DMS 273 (cell line): ENCODE measurements around the gene CDH26.

Experiments used
- DNase-seq: peaks from one replicate; lab custom pipeline; 2025; ENCODE audit not compliant: unreplicated experiment; lab: John Stamatoyannopoulos, UW

The CDH26 gene

GRCh38 chr20:59977086-59977485 lies 18.9 kb downstream of the CDH26 start:
- no peak for DNase-seq

- DNase-seq, result no peak
Observed at GRCh38 chr20:59983076-59983475, 24.9 kb downstream of the CDH26 start.

GRCh38 chr20:59984541-59984940 lies 26.3 kb downstream of the CDH26 start:
- DNase-seq, result no peak

GRCh38 chr20:59985164-59985563 lies 26.9 kb downstream of the CDH26 start:
- DNase-seq, result no peak

GRCh38 chr20:59985864-59986263 lies 27.6 kb downstream of the CDH26 start:
- no peak for DNase-seq

- peak; percentile 18 for DNase-seq
Observed at GRCh38 chr20:59987135-59987534, 28.9 kb downstream of the CDH26 start.

- DNase-seq, result no peak
Observed at GRCh38 chr20:59988141-59988540, 29.9 kb downstream of the CDH26 start.

GRCh38 chr20:59992526-59993084 lies 34.4 kb downstream of the CDH26 start:
- DNase-seq, result no peak

GRCh38 chr20:59993736-59994430 lies 35.7 kb downstream of the CDH26 start:
- no peak for DNase-seq

GRCh38 chr20:59994697-59995122 lies 36.5 kb downstream of the CDH26 start:
- no peak for DNase-seq

GRCh38 chr20:59996108-59996507 lies 37.9 kb downstream of the CDH26 start:
- no peak for DNase-seq

- no peak for DNase-seq
Observed at GRCh38 chr20:59997896-59998295, 39.7 kb downstream of the CDH26 start.

GRCh38 chr20:59999502-59999901 lies 41.3 kb downstream of the CDH26 start:
- DNase-seq, result no peak

GRCh38 chr20:60000271-60001042 lies 42.2 kb downstream of the CDH26 start:
- peak; percentile 13 for DNase-seq

- no peak for DNase-seq
Observed at GRCh38 chr20:60001108-60001507, 42.9 kb downstream of the CDH26 start.

GRCh38 chr20:60003776-60004175 lies 45.6 kb downstream of the CDH26 start:
- no peak for DNase-seq

GRCh38 chr20:60006261-60006660 lies 48.0 kb downstream of the CDH26 start:
- DNase-seq, result no peak

GRCh38 chr20:60007464-60007863 lies 49.2 kb downstream of the CDH26 start:
- no peak for DNase-seq

- no peak for DNase-seq
Observed at GRCh38 chr20:60008130-60008808, 50.0 kb downstream of the CDH26 start.

- no peak for DNase-seq
Observed at GRCh38 chr20:60009318-60009717, 51.1 kb downstream of the CDH26 start.

GRCh38 chr20:60009826-60010616 lies 51.8 kb downstream of the CDH26 start:
- peak; percentile 44 for DNase-seq
